ENCODE results near the gene ADGRB3. TPM values are rescaled to one million over a fixed set of nuclear protein-coding genes. Genes with fewer than 3 reads are reported as not detected.
A peak's percentile ranks its signal among the peaks of the same experiment; 100 is the strongest.

ADGRB3 gene
- total and polyA plus RNA-seq, 8 donors, result 0.04 to 0.34 (median 0.21) TPM

DNA sequence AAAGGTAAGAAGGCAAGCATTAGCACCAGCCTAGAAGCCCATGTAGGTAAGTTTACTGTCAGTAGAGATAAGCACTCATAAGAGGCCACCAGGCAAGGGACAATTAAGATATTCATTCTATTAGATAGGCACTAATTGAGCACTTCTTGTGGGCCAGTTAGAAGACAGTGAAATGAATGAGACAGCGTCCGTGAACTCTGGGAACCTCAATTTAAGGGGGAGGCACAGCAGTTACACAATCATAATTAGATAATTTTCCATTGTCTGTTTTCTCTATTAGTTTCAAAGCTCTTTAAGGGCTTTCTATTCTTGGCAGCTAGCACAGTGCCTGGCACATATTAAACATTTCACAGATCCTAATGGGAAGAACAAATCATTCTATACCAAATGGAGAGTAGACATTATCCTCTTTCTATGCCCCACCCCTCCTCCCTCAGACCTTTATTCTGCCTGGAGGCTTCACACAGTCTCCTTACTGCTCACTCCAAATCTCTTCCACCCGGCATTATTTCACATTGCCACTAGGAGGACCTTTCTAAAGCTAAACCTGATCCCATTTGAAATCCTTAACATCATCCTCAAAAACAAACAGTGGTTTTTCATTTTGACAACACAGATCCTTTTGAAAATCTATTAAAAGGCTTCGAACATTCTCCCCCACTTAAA lies 529.6 kb downstream of the ADGRB3 start:
- intact Hi-C loops (cut with DNase I), result no loop called here
- H3K27ac ChIP-seq, result no peak overlapping the region
- H3K36me3 ChIP-seq, result no peaks in the 10 kb centered on the region
- H3K4me1 ChIP-seq, result no peaks in the 10 kb centered on the region
- H3K4me3 ChIP-seq, result no peak overlapping the region
- WGBS, 2 donors, result 43% methylated on average over 4 of the region's 4 CpGs
- ATAC-seq (no peak), DNase-seq (no peak), FAIRE-seq (no peak)
- H3K27me3 ChIP-seq, result no peaks in the 10 kb centered on the region
- no peaks in the 10 kb centered on the region for H3K9me3 ChIP-seq
- TF ChIP-seq, protein P1, sequence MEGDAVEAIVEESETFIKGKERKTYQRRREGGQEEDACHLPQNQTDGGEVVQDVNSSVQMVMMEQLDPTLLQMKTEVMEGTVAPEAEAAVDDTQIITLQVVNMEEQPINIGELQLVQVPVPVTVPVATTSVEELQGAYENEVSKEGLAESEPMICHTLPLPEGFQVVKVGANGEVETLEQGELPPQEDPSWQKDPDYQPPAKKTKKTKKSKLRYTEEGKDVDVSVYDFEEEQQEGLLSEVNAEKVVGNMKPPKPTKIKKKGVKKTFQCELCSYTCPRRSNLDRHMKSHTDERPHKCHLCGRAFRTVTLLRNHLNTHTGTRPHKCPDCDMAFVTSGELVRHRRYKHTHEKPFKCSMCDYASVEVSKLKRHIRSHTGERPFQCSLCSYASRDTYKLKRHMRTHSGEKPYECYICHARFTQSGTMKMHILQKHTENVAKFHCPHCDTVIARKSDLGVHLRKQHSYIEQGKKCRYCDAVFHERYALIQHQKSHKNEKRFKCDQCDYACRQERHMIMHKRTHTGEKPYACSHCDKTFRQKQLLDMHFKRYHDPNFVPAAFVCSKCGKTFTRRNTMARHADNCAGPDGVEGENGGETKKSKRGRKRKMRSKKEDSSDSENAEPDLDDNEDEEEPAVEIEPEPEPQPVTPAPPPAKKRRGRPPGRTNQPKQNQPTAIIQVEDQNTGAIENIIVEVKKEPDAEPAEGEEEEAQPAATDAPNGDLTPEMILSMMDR (IDR thresholded peaks at IDR 0.05), result no peak

DNA sequence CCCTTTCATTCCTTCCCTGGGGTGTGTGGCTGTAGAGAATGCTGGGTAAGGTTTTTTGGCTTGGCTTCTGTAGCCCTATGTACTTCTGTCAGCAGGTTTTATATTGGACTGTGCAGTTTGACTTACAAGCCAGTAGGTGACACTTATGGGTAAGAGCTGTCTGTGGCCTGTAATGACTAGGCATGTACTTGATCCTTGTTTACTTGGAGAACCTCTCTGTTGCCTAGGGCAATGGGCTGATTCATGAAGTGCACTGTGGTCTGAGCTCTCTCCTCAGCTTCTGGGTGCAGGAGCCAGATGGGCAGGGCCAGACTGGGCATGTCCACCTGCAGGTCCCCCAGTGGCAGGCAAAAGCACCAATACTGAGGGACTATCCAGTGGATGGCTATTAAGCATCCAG lies 544.6 kb downstream of the ADGRB3 start:
- Histone ChIP-seq H3K27ac (no peak overlapping the region), H3K4me3 (no peak overlapping the region), H3K27me3 (no peaks in the 10 kb centered on the region), H3K36me3 (no peaks in the 10 kb centered on the region), H3K4me1 (no peaks in the 10 kb centered on the region), H3K9me3 (no peaks in the 10 kb centered on the region)
- peak in 1 of 4 donors; percentile 20 for ATAC-seq
- TF ChIP-seq, protein P1 (IDR thresholded peaks at IDR 0.05), result no peak
- DNase-seq, result peak in 1 of 6 donors; percentile 18
- FAIRE-seq, result no peak
- intact Hi-C loops (cut with DNase I), result no loop called here

DNA sequence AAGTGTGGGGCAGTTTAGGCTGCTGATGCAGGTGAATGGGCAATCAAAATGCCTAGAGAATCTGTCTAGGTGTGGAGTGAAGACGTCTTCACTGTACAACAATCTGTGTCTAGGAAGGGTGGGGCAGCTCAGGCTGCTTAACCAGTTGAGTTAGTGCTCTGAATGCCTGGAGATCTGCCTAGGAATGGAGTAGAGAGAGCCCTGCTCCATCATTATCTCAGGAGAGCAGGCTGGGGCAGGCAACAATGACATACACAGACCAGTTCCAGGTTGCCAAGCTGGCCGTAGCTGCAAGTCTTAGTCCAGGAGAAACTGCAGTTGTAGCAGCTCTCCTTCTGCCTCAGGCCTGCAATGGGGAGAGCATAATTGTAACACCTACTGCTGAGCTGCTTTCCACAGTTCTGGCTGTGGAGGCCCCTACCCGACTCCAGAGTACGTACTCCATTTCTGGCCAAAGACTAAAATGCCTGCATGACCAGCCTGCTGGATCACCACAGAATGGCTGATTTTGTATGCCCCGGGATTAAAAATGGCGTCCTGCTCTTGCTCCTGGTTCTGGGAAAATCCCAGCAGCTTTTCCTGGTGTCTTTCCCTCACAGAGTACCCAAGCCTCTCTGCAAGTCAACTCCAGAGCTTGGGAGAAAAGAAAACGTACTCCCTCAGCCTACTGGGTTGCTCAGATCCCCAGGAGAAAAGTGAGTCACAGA lies 545.4 kb downstream of the ADGRB3 start:
- intact Hi-C loops (cut with DNase I), result no loop called here
- Histone ChIP-seq H3K9me3 (no peaks in the 10 kb centered on the region), H3K4me1 (no peaks in the 10 kb centered on the region), H3K27me3 (no peaks in the 10 kb centered on the region), H3K36me3 (no peaks in the 10 kb centered on the region), H3K4me3 (no peak overlapping the region), H3K27ac (no peak overlapping the region)
- ATAC-seq (no peak), DNase-seq (no peak), FAIRE-seq (no peak)
- TF ChIP-seq, protein P1 (IDR thresholded peaks at IDR 0.05), result no peak
- WGBS, 2 donors, result 66 to 76% methylated on average over 7 of the region's 7 CpGs

DNA sequence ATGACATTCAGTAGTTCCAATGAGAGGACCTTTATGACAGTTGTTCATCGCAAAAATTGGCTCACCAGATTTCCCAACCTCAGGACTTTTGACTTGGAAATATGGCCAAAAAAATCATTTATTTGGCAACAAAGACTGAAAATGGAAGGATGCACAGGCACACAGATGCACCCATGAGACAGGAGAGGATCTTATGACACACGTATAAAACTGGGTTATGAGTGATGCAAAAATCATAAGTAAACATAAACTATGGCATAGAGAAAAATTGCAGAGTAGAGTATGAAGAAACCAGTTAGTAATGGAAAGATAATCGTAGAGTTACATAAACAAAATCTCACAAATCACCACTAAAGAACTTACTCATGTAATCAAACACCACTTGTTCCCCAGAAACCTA lies 546.9 kb downstream of the ADGRB3 start:
- no peaks in the 10 kb centered on the region for H3K36me3 ChIP-seq
- TF ChIP-seq, protein P1 (IDR thresholded peaks at IDR 0.05), result no peak
- ATAC-seq (no peak), FAIRE-seq (no peak), DNase-seq (no peak)
- WGBS, 2 donors, result 58 to 81% methylated on average over 3 of the region's 3 CpGs
- H3K9me3 ChIP-seq, result no peaks in the 10 kb centered on the region
- H3K27ac ChIP-seq, result no peak overlapping the region
- intact Hi-C loops (cut with DNase I), result no loop called here
- H3K27me3 ChIP-seq, result no peaks in the 10 kb centered on the region
- H3K4me3 ChIP-seq, result no peak overlapping the region
- no peaks in the 10 kb centered on the region for H3K4me1 ChIP-seq

DNA sequence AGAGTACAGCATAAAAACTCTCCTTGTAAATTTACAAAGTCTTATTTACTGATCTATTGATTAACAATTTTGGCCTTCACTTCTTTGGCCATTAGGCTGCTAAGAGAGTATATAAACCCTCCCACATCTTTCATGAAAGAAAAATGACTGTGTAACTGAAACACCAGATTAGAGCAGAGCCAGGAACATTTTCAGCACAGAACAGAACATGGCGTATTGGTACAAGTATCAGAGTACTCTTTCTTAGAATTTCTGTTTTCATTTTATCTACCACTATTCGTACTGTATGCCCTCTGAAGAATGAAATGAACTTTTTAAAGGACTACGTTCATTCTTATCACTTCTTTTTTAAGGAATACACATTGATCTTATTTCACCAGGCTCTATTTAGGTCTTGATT lies 550.2 kb downstream of the ADGRB3 start:
- TF ChIP-seq, protein P1 (IDR thresholded peaks at IDR 0.05), result no peak
- Histone ChIP-seq H3K27me3 (no peaks in the 10 kb centered on the region), H3K4me1 (no peaks in the 10 kb centered on the region), H3K36me3 (no peaks in the 10 kb centered on the region), H3K27ac (no peak overlapping the region), H3K4me3 (no peak overlapping the region), H3K9me3 (no peaks in the 10 kb centered on the region)
- intact Hi-C loops (cut with DNase I), result no loop called here
- WGBS, 2 donors, result 22 to 24% methylated on average over 3 of the region's 3 CpGs
- ATAC-seq (no peak), FAIRE-seq (no peak), DNase-seq (no peak)

All from pancreas (tissue), 10 donors.